Left hindlimb (tissue), 1 donor: ENCODE data around the gene GTF2B.
"Not testable (repeated sequence)": the region's sequence is repeated elsewhere in the genome, so short reads cannot be mapped to it uniquely, and the experiment has no call there.

ENCODE experiments used
- DNase-seq: peaks from one replicate; pipeline ENCODE4 v3.0.0-alpha.2; 2018

Gene GTF2B

DNA sequence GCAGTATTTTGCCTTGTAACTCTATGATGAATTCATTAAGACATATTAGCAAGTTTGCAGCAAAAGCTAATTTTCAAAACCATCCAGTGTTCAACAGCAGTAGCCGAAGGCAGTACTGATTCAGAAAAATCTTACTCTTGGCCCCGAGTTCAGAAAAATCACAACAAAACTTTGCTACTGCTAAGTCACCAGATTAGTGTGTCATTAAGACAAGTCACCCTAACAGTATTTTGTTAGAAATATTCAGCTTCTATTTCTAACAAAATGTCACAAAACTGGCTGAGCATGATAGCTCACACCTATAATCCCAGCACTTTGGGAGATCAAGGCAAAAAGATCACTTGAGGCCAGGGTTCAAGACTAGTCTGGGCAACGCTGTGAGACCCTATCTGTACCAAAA, 8.2 kb downstream of the GTF2B start:
- no peak for DNase-seq

GRCh38 chr1:88880717-88881116, 10.7 kb downstream of the GTF2B start:
- not testable (repeated sequence) for DNase-seq

DNA sequence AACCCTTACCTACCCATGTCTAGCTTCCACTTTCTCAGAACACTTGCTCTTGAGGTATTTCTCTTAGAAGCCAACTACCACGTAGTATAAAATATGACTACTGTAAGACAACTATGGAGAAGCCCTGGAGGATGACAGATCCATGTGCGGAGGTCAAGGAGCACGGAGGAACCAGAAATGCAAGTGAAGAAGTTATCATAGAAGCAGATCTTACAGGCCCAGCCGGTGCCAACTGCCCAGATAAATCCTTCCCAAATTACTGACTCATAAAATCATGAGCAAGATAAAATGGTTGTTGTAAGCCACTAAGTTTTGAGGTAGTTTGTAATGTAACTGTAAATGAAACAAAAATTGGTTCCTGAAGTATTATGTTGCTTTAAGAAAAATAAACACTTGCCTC, 12.6 kb downstream of the GTF2B start:
- DNase-seq, result no peak

GRCh38 chr1:88877911-88878310, 13.5 kb downstream of the GTF2B start:
- DNase-seq, result no peak

DNA sequence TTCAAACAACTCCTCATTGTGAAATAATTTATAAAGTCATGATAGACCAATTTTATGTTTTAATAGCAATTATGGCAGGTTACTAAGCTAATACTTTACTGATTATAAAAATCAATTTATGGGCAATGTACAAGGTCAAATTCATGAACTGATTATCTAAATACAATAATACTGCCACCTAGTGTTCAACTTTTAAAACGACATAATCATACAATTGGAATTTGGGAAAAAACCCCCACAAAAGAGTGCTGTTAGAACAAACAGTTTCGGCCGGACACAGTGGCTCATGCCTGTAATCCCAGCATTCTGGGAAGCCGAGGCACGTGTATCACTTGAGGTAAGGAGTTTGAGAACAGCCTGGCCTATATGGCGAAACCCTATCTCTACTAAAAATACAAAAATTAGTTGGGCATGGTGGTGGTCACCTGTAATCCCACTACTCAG, 14.0 kb downstream of the GTF2B start:
- DNase-seq, result no peak

GRCh38 chr1:88876573-88877365, 14.6 kb downstream of the GTF2B start:
- no peak for DNase-seq

DNA sequence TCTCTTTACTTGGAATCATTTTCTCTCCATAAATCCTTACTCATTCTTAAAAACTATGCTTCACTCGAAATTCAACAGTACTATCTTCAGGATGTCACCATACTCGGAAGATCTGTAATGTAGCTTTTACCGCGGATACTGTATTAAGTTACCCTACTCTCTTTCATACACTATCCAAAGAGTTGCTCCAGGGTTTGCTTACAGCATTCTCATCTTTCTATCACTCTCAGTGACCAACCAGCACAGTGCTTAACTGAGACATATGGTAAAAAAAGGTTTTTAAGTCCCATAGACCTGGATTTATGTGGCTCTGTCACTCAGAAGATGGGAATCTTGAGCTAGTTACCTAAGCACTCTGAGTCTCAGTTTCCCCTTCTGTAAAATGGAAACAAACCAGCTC, 15.8 kb downstream of the GTF2B start:
- no peak for DNase-seq

DNA sequence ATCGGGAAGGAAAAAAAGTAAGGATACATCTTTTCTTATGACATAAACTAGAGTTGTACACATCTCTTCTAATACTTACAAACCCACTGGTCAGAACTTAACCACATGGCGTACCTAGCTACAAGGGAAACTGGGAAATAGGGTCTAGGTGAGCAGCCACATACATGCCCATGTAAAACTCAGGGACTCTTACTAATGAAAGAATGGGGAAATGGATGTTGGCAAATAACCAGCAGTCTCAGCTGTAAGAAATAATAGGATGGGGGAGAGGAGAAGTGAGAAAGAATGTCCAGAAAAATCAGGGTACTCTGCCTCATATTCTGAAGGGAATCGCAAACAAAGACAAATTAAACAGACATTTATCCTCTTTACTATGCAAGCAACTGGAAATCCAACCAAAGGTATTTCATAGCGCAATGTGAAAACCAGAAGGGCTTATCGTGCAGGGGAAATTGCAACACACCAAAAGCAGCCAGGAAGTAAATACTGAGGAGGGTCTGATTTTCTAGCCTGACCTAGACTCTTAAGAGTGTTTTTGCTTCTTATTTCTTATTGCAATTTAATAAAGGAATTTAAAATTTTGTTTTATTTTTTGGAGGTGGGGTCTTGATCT, 17.5 kb downstream of the GTF2B start:
- DNase-seq, result no peak

DNA sequence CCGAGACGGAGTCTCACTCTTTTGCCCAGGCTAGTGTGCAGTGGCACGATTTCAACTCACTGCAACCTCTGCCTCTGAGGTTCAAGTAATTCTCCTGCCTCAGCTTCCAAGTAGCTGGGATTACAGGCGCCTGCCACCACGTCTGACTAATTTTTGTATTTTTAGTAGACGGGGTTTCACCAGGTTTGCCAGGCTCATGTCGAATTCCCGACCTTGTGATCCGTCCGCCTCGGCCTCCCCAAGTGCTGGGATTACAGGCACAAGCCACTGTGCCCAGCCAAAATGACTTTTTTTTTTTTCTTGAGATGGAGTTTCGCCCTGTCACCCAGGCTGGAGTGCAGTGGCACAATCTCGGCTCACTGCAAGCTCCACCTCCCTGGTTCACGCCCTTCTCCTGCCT, 21.7 kb downstream of the GTF2B start:
- not testable (repeated sequence) for DNase-seq

- no peak for DNase-seq
These were observed 23.4 kb downstream of the GTF2B start for GRCh38 chr1:88867743-88868521.

DNA sequence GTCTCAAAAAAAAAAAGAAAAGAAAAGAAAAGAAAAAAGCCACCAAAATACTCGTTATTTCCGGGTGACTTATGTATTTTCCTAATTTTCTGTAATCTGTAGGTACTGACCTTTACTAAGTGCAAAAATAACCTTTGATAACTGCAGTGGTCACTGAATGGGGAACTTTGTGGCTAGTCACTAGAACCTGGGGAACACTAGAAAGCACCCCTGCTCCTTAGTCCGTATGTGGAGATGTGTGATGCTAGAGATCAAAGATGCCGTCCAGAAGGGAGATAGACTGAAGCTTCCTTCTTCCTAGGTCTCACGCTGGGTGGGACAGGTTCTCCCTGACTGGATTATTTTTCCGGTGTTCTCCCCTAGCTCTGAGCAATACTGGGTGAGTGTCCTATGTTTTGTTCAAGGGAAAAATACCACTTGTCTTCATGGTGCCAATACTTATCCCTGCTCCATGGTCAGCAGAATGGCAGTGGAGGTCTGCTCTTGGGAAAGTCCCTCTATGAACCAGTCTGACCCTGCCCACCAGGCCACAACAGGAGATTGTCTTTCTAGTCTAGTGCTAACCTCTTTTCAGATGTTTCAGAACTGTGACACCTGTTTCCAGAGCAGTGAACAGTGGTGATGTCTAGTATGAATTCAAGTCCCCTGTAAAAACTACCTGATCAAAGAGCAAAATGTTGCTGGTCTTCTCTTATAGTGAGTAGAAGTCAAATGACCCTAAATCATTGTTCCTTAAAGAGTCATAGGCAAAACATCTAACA, 39.9 kb downstream of the GTF2B start:
- DNase-seq, result no peak

DNA sequence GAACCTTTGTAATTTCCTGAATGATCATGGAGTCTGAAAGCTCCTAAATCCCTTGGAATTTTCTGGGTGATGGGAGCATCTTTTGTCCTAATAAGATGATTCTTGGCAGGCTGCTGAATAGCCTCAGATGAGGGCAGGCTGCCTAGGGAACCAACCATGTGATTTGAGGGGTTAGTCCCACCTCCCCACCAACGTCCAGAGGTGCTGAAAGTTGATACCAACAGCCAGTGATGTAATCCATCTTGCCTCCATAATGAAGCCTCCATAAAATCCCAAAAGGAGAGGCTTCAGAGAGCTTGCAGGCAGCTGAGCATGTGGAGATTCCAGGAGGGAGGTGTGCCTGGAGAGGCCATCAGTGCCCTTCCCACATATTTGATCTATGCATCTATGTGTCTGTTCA, 43.7 kb downstream of the GTF2B start:
- no peak for DNase-seq

- no peak for DNase-seq
These were observed 65.6 kb downstream of the GTF2B start for GRCh38 chr1:88825721-88826120.

DNA sequence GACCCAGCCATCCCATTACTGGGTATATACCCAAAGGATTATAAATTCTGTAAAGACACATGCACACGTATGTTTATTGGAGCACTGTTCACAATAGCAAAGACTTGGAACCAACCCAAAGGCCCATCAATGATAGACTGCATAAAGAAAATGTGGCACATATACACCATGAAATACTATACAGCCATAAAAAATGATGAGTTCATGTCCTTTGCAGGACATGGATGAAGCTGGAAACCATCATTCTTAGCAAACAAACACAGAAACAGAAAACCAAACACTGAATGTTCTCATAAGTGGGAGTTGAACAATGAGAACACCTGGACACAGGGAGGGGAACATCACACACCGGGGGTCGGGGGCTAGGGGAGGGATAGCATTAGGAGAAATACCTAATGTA, 71.7 kb downstream of the GTF2B start:
- DNase-seq, result not testable (repeated sequence)

DNA sequence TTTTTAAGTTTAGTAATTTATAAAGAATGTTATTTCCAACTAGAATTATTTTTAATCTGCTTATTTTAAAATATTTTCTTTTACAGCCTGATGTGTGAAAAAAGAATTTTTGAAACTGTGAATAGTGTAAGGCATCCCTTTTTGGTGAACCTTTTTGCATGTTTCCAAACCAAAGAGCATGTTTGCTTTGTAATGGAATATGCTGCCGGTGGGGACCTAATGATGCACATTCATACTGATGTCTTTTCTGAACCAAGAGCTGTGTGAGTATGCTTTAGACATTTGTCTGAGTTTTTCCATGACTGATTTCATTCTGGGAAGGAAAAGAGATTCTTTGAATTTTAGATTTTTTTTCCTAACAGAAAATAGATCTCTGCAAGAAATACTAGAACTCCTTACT, 77.9 kb downstream of the GTF2B start:
- DNase-seq, result no peak

GRCh38 chr1:88812366-88812765, 79.0 kb downstream of the GTF2B start:
- DNase-seq, result no peak

GRCh38 chr1:88803444-88803843, 87.9 kb downstream of the GTF2B start:
- no peak for DNase-seq

DNA sequence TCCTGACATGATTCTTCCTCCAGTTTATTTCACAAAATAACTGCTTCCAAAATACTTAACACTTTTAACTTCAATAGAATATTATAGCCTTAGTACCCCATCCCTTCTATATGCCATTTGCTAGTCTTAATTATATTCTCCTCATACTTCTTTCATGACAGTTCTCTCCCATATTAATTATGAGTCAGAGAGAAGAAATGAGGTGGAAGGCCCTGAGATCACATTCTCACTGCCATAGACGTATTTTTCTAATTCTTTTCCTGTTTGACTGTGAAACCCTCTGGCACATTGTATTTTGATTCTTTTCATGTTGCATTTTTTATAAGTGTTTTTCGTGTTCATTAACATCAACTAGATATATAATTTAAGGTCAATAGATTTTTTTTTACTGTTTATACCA, 88.4 kb downstream of the GTF2B start:
- no peak for DNase-seq
